Right renal cortex interstitium (tissue), 3 donors: ENCODE measurements around the gene PRELID1. TPM values are rescaled to one million over a fixed set of nuclear protein-coding genes. Genes with fewer than 3 reads are reported as not detected.
A peak's percentile ranks its signal among the peaks of the same experiment; 100 is the strongest.
"Not testable (repeated sequence)": the region's sequence is repeated elsewhere in the genome, so short reads cannot be mapped to it uniquely, and the experiment has no call there.

Source experiments
- DNase-seq, 3 donors: peaks; one replicate each; pipeline ENCODE4 v3.0.0-alpha.2; 2013; ENCODE audit warnings: low read depth in 3 of 3, low spot score in 2 of 3
- polyA plus RNA-seq, 3 donors: library from polyadenylated mRNA; unstranded; fragments of 120-200 nt; gene quantifications; one replicate each; pipeline ENCODE4 v1.2.1, GENCODE V29; 2013; ENCODE audit not compliant: insufficient read length in 3 of 3

Gene PRELID1
- polyA plus RNA-seq, 3 donors, result 105 to 139 (median 112) TPM

DNA sequence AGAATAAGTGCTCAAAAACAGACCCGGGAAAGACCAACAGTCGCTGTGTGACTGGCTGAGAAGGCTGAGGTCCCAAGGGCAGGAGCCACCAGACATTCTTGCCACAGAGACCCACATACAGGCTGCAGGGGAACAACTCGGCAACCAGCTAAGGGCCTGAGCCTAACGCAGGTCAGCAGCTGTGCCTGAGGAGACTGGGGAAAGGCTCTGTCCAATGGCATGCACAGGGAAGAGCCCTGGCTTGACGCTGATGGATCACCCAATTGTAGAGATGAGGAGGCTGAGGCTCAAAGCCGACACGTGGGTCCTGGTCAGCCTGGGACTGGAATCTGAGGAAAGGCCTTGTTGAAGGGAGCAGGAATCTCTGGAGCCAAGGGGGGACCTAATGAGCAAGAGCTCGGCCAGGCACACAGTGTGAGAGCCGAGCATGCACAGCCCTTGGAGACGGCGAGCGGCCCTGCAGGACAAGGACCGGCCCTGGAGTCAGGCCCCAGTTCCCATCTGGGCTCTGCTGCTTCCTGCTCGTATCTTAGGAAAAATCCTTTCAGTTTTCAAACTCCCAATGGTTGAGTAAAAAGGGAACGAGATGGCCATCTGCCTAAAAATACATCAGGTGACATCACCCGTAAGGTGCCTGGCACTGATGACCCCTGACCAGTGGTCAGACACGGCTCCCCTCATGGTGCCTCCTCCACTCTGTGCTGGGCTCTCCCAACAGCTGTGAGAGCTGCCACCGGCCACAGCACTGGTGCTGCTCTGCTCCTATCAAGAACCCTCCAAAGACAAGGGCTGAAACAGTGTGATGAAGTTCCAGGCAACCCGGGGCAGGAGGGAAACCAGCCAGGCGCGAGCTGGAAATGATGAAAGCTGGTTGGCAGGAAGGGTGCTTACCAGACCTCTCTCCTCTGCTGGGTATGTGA, 31.4 kb downstream of the PRELID1 start:
- DNase-seq, result no peak

DNA sequence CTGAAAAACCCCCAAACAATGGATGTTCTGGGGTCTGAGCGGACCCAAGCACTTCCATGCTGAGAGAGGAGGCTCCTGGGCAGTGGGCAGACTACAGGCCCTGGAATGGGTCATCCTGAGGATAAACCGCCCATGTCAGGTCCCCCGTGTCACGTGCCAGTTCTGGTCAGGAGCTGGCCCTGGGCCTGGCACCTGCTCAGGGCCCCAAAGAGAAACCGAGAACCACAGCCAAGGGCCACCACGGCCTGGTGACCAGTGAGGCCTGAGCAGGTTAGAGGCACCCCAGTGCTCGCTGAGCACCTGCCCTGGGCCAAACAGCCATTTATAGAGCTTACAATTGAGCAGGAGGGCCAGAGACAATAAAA, 32.1 kb downstream of the PRELID1 start:
- DNase-seq, result no peak

DNA sequence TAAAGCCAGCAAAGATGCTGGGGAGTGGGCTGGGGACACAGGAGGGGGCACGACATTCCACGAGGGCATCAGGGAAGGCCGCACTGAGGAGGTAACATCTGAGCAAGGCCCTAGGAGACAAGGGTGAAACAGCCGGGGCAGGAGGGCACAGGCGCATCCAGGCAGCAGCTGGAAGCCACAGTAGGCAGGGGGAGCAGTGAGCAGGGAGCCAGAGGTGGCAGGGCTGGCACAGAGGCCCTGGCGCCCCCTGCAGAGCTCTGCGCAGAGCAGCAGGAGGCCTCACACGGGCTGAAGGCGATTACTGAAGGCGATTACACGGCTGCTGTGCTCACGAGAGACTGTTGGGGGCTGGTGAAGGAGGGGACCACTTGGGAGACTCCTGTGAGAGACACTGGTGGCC, 32.5 kb downstream of the PRELID1 start:
- no peak for DNase-seq

DNA sequence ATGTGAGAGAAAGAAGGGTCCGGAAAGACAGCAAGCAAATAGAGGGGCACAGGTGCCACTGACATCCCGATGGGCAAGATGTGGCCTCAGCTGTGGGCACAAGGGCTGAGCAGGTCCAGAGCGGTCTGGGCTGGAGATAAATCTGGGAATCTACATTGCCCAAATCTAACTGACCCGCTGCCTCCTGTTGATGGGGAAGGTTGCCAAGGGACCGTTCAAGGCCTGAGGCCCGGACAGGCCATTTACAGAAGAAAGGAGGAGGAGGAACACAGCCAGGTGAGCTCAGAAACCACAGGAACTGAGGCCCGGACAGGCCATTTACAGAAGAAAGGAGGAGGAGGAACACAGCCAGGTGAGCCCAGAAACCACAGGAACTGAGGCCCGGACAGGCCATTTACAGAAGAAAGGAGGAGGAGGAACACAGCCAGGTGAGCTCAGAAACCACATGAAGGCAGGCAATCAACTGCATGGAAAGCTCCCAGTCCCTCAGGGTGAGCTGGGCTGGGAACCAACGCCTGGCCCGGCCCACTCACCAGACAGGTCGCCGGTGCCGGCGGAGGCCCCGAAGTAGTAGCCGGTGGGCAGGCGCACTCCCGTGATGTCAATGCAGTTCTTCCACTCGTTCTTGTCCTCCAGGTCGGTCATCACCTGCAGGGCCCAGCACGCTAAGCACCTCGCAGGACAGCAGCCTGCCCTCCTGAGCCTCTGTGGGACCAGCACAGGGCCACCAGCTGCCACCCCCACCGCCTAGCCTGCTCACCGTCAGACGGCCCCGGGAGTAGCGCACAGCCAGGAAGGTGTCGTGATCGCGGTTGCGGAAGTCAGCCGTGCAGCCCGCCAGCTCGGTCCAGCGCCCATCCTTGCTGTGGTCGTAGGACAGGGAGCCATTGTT, 33.2 kb downstream of the PRELID1 start:
- no peak for DNase-seq

DNA sequence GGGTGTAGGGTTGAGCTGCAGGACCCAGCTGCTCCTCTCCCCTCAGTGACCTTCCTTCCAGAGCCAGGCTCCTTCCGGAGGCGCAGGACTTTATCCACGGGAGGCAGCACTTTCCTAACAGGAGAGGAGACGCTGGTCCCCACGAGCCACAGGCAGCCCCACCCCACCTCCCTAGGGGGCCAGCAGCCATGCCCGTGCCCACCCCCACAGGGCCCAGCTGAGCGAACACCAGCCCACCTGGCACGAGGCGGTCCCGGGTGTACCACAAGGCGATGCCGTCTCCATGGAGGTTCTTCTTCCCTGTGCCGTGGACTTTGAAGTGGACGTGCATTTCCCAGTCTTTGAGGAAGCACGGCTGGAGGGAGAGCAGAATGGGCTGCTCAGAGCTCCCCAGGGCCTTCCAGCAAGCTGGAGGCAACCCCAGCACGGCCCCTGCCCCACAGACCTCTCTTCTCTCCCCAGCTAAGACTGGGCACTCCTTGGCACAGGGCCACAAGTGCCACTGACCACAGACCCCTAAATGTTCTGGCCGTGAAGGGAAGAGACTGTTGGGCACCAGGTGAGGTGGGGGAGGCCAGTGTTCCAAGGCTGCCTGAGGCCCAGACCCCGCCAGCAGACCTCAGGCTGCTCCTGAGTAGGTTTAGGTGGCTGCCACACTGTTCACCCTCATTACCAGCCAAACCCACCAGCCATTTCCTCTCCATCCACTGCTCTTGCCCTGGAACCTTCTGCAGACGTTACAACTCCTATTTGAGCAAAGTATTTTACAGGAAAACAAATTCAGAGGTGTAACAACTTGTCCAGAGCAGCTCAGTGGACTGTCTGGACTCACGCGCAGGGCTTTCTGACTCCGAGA, 34.9 kb downstream of the PRELID1 start:
- DNase-seq, result no peak

DNA sequence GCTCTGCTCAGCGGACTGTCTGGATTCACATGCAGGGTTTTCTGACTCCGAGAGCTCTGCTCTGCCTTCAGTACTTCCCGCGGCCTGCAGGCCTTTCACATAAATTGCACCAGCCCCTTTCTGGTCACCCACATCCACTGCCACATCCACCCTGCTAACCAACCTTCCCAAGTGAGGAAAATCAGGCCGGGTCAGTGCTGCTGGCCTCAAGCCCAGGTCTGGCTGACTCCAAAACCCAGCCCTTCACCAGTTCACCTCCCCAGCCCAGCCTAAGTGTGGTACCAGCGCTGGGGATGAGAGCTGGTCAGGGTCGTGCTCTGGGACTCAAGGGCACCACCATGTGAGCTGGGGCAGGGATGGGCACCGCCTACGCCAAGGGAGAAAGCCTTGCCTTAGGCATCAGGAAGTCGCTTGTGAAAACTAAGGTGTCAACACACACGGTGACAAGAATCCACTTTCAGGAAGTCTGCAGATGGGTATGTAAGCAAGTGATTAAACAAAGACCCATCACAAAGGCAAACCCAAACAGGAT, 35.6 kb downstream of the PRELID1 start:
- no peak for DNase-seq

DNA sequence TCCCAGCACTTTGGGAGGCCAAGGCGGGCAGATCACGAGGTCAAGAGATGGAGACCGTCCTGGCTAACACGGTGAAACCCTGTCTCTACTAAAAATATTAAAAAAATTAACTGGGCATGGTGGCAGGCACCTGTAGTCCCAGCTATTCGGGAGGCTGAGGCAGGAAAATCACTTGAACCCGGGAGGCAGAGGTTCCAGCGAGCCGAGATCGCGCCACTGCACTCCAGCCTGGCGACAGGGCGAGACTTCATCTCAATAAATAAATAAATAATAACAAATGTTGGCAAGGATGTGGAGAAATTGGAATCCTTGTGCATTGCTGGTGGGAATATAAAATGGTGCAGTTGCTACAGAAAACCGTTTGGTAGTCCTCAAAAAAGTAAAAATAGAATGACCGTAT, 39.4 kb downstream of the PRELID1 start:
- DNase-seq, result not testable (repeated sequence)

DNA sequence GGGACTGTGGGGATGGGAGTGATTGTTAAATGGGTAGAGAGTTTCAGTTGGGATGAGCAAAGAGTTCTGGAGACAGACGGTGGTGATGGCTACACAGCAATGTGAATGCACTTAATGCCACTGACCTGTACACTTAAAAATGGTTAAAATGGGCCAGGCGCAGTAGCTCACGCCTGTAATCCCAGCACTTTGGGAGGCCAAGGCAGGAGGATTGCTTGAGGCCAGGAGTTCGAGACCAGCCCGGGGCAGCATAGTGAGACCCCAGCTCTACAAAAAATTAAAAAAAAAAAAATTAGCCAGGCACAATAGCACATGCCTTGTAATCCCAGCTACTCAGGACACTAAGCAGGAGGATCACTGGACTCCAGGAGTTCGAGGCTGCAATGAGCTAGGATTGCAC, 40.2 kb downstream of the PRELID1 start:
- DNase-seq, result no peak

DNA sequence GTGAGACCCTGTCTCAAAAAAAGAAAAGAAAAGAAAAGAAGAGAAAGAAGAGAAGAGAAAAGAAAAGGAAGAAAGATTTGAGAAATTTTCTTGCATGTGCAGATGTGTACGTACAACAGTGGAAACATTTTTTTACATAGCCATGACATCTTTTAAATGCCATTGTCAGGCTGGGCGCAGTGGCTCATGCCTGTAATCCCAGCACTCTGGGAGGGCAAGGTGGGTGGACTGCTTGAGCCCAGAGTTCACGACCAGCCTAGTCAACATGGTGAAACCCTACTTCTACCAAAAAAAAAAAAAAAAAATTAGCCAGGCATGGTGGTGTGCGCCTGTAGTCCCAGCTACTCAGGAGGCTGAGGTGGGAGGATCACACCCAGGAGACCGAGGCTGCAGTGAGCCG, 41.3 kb downstream of the PRELID1 start:
- DNase-seq, result no peak

DNA sequence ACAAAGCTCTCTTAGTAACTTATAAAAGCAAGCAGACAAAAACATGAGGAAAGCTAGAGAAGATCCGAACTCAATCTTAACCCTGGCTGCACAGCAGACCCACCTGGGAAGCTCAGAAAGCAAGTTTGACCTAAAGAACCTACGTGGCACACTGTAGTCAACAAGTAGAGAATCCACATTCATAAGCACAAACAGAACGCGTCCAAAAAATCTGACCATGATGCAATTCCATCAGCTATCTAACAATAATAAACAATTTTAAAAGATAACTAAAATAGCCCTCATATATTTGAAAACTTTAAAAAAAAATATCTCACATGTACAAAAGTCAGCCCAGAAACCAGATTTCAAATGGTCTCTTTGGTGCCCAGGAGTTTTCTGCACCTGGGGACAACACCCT, 43.2 kb downstream of the PRELID1 start:
- DNase-seq, result no peak

DNA sequence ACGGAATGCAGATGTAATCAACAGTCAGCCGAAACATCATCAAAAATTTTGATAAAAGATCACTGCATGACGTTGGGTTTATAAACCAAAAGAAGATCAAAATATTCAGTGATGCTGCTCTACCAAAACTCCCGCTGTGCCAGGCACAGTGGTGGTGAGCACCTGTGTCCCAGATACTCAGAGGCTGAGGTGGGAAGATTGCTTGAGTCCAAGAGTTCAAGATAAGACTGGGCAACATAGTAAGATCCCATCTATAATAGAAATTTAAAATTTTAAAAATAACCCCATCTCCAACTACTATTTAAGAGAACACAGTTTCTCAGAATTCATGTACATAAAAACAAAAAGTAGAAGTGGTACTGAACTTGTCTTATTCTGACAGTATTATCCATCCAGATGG, 44.1 kb downstream of the PRELID1 start:
- DNase-seq, result no peak

DNA sequence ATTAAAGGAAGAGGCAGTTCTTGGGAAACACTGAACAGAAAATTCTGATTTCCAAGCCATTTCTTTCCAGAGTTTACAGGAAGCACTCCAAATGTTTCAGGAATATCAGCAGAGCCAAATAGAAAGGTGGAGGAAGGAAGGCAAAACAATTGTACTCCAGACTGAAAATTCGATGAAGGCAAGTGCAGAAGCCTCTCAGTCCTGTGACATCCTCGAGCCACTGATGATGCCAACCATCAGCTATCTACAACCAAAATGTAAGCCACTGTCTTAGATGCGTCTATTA, 45.7 kb downstream of the PRELID1 start:
- DNase-seq, result no peak

DNA sequence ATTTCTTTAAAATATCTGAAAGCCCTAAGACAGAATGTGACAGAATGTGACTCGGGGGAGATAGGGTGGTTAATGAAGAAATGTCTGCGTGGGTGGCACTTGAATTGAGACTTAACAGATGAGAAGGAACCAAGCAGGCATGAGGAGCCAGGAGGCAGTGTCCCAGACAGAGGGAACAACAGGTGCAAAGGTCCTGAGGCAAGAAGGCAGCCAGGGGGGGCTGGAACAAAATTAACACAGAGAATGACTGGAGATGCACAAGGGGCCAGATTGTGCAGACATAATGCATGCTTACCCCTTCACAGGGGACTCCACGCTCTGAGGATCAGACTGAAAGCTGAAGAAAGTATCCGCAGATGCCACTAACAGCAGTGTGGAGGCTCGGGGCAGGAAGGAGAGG, 46.2 kb downstream of the PRELID1 start:
- DNase-seq, result no peak

DNA sequence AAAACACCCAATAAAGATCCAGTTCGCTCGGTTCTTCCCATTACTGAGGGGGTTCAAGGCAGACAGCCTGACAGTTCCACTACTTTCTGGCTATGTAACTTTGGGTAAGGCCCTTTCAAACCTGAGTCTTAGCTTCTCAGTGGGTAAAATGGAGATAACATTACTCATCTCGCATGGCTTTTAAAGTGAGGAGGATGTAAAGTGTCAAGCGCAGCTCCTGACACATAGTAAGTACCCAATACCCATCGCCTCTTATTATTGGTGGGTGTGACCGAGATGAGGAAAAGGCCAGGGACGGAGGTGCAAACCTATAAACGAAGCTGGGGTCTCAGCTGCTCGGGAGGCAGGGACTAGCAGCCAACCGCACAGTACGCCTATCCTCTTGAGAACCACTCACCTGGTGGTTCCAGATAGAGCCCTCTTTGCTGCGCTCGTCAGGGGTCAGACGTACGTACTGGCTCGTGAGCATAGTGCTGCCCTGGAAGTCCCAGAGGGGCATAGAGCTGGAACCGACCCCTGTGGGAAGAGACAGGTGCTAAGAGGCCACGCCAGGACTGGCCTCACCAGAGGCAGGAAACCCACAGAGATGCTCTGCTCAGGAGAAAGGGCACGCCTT, 47.3 kb downstream of the PRELID1 start:
- no peak for DNase-seq

DNA sequence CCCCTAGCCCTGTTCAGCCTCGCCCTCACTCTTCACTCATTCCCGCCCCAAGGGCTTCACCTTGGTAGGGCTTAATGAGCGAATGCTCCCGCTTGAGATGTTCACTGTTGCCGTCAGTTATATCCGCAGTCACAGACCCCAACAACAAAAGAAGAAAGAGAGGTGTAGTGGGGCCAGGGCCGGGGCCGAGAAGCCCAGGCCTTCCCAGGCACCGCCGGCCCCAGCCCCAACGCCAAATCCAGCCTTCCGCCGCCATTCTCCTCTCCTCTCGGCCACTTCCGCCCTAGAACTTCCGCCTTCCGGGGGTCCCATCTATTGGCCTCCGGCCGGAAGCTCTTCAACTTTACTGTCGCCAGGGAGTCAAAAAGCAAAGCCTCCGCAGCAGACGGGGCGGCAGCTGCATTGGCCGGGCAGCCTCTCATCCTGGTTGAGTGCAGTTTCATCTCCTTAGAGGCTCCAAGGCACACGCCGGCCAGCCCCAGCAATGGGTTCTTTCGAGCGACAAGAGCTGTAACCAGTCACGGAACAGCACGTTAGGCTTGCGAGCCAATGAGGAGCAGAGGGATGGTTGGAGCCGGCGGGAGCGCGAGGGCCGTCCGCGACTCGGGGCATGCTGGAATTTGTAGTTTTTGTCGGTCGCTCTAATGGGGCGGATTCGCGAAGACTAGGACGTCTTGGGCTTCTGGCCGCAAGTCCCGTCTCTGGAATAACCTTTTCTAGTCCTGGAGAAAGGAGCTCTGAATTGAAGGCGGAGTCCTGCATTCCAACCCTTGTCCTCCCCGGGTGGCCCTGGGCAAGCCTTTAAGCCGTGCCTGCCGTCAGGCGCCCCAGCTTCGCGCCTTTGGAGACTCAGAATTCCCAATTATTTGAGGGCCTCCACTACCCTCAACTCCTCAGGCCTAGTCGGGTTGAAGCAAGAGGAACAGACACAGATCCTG, 48.1 kb downstream of the PRELID1 start, which contains the start of gene LMAN2:
LMAN2 (minus strand) TSS at position 277 of the 938 bp plus-strand sequence; CDS start at position 256, 21 bp downstream.
- peak; percentile 89 to 96 (median 90) for DNase-seq

DNA sequence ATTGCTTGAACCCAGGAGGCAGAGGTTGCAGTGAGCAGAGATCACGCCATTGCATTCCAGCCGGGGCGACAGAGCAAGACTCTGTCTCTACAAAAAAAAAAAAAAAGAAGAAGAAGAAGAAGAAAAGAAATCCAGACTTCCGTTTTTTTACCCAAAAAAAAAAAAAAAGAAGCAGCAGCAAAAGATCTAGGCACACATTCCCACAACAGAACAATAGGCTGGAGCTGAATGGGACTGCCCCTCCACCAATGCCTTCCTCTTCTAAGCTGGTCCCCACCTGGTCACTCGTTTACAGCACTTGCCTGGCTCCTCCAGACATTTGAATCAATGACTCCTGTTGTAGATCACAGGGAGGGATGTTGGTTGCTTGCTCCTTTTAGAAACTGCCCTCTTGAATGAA, 49.5 kb downstream of the PRELID1 start:
- no peak for DNase-seq

DNA sequence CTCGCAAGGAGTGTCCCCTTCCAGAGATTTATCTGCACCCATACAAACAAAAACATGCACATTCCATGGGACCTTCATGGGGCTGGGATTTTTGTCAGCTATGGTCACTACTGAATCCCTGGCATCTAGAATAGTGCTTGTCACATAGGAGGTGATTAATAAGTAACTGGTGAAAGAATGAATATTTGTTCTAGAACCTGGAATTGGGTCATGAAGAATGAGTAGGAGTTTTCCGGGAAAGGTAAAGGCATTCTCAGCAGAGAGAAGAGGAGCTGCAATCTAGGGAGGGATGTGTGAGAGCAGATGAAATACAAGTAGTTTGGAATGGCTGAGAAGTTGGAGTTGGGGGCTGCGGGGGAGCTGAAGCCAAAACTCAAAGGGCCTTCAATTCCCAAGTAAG, 50.7 kb downstream of the PRELID1 start:
- DNase-seq, result no peak

DNA sequence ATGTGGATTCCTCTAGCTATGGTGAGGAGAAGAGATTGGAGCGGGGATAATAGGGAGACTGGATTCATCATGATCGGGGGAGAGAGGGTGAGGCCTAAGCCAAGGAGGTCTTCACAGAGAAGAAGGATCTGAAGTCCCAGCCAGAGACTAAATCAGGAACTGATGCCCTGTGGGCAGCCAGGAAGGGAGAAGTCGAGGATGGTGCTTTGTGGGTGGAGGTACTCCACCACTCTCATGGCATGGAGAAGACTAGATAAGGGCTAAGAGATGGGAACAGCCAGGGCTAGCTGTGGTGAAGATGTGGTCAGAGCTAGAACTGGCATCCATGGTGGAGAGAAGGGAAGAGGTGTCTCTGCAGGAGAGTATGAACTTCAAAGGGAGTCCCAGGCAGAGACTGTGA, 51.1 kb downstream of the PRELID1 start:
- no peak for DNase-seq
